MM.1S (cell line): ENCODE results near the gene SKIC2.
"Not testable (repeated sequence)": the region's sequence is repeated elsewhere in the genome, so short reads cannot be mapped to it uniquely, and the experiment has no call there.

Experiments used
- CTCF ChIP-seq: fragments of 300-600 bp; sonication (generic); IDR thresholded peaks from 2 replicates; pipeline ENCODE4 v1.5.1; 2016; ENCODE audit warnings: antibody characterized with exemption, low read length, mixed read lengths
- EZH2 ChIP-seq: fragments of 300-600 bp; sonication (generic); optimal IDR thresholded peaks from 2 replicates; pipeline ENCODE3; 2017; ENCODE audit warnings: low read depth, mild to moderate bottlenecking, antibody characterized with exemption, low read length, mixed read lengths

DNA sequence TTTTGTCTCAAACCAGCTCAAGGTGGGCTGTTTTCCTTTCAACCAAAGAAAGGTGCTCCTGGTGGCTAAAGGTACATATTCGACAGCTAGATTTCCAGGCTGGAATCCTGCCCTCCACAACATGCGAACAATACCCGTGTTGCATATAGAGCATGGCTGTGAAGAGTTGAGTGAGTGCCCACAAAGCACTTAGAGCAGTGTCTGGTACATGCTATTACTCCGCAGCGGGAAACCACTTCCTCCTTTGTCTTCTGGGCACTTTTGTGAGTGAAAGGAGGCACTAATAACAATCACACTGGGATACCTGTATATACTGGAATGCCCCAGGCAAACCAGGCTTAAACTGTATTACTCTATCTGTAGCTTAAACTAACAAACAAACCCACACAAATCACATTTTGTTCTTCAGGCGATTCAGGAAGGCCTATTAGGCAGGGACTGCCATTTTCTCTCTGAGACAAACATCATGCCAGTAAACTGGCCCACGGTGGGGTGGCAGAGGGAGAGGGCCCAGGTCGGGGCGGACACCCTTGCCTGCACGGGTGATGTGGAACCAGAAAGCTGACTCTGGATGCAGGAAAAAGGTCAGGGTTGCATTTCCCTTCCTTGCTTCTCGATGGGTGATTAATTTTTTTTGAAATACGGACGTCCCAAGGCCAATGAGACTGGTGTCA, 46.0 kb downstream of the SKIC2 start:
- TF ChIP-seq CTCF, EZH2: not testable (repeated sequence)
